HK-2 (cell line): ENCODE measurements around the gene KIAA0232.
"Not testable (repeated sequence)": the region's sequence is repeated elsewhere in the genome, so short reads cannot be mapped to it uniquely, and the experiment has no call there.

Experiments
- DNase-seq: peaks from one replicate; pipeline ENCODE4 v3.0.0-alpha.2; 2018; ENCODE audit not compliant: unreplicated experiment

The KIAA0232 gene

DNA sequence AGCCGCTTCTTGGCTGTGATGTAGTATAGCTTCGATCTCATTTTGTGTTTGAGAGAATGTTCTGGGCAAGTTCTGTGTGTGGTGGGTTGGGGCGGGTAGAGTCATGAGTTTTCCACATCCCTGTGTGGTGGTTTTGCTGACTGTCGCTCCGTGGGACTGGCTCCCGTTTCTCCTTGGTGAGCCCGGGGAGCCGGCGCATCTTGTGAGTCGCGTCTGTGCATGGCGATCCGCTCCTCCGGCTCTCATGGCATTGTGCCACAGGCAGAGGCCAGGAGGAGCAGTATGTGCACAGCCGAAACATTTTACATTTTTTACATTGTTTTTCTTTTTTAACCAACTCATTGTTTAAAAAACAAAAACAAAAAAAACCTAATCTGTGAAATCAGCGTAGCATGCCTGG lies 99.4 kb downstream of the KIAA0232 start:
- DNase-seq: no peak

DNA sequence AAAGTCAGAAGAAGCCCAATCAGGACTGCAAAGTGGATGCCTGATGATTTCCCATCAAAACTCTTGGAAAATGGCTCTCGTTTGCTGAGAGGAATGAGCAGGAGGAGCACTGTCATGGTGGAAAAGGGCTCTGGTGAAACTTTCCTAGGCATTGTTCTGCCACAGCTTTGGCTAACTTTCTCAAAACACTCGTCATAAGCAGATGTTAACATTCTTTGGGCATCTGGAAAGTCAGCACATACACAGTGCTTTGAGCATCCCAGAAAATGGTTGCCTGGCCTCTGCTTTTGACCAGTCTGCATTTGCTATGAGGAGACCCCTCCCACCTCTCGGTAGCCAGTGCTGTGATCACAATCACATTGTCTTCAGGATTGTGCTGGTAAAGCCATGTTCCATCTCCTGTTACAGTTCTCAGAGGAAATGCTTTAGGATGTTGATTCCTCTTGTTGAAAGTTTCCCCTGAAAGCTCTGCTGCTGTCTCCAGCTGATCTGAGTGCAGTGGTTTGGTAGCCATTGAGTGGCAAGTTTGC lies 101.9 kb downstream of the KIAA0232 start:
- no peak for DNase-seq

DNA sequence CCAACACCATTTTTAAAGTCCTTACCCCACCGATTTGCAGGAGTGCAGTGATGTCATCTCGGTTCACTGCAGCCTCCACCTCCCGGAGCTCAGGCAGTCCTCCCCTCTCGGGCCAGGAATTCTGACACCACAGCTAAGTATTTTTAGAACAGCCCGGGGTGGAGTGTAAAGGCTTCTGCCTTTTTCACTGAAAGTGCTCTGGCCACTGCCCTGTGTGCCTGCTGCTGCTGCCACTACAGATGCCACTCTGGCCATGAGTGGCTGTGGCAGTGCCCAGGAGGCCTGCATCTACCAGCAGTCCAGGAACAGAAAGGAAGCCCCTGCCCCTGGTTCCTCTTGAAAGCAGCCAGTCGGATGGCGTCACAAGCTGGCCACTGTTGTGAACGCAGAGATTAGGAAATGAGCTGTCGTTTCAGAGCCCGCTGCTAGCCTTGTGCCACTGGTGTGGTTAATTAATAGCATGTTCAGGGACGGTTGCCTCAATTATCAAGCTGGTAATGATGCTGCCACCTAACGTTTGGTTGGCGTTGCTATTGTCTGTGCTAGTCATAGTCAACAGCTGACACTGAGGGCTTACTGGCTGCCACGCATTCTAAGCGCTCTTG lies 103.5 kb downstream of the KIAA0232 start:
- DNase-seq: peak; percentile 76

DNA sequence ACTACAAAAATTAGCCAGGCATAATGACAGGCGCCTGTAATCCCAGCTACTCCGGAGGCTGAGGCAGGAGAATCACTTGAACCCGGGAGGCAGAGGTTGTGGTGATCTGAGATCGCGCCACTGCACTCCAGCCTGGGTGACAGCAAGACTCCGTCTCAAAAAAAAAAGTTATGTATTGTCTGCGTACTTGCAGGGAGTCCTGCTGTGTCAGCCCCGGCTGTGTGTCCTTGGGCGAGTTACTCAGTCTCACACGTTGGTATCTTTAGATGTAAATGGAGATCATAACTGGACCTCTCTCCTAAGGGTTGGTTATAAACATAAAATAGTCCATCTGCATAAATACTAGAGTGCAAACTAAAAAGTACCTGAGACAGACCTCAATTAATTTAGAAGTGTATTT lies 104.4 kb downstream of the KIAA0232 start:
- DNase-seq: no peak

DNA sequence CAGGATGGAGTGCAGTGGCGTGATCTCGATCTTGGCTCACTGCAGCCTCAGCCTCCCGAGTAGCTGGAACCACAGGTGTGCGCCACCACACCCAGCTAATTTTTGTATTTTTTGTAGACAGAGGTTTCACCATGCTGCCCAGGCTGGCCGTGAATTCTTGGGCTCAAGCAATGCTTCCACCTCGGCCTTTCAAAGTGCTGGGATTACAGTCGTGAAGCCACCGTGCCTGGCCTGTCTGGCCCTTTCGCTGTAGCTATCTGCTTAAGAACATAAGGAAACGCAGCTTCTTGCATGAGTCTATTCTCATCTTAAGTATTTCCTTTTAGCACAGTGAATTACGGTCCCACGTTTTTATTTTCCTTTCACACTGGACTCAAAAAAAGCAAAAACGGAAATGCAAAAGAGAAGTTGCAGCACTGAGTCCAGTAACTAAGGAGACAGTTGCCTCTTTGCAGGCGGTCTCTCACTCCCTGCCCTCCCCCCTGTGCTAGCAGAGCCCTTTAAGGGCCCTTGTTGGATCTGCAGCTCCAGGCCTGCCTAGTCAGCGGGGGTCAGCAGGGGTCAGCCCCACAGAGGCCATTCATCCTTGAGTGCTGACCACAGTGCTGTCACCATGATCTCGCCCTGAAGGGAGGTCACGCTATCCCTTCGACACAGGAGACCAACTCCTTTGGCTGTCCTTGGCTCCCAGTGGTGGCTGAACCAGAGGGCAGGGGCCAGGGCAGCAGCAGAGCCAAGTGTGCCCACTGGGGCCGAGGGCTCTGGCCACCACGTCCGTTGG lies 105.3 kb downstream of the KIAA0232 start:
- no peak for DNase-seq

DNA sequence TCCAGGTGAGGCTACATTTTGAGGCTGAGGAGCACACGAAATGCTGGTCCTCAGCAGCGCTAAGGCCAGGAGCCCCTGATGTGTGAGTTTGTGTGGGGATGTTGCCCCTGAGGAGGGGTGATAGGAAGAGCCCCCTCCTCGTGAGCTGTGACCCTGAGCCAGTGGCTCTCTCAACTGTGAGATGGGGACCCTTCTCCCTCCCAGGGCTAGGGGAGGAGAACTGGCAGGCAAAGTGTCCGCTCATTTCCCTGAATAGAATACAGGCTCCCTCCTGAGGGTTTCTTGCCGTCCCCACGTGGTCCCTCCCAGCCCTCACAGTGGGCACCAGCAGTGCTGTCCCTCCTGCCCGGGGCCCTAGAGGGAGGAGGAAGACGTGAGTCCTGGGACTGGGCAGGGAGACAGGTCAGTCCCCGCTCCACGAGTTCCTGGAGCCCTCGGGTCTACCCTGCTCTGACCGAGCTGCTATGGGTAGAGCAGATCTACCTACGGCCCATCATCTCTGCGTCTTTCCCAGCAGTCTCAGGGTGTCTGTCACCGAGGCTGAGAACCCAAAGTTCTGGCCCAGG lies 106.1 kb downstream of the KIAA0232 start:
- DNase-seq: no peak

DNA sequence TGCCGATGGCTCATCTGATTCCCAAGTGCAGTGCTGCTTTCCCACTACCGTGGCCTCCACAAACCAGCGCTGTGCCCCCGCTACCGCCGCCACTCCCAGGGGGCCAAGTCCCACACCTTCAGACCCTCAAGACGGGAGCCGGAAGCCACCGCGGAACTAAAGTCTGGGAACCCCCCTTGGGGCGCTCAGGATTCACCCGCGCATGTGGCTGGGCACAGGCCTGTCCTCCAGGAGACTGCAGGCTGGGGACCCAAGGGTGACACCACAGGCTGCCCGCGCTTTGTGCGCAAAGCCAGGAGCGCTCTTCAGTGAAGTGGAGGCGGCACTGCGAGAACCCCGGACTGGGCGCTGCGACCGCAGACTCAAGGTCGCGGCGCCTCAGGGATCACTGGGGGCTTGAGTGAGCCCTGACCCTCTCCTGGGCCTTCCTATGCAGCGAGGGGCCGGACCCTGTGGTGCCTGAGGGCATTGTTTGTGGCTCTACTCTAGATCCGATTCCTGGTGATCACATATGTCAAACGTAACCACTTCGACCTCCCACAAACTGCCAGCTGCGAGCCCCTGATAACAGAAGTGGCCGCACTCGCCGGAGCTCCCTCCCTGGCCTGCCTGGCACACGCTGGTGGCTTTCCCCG lies 106.7 kb downstream of the KIAA0232 start:
- no peak for DNase-seq

DNA sequence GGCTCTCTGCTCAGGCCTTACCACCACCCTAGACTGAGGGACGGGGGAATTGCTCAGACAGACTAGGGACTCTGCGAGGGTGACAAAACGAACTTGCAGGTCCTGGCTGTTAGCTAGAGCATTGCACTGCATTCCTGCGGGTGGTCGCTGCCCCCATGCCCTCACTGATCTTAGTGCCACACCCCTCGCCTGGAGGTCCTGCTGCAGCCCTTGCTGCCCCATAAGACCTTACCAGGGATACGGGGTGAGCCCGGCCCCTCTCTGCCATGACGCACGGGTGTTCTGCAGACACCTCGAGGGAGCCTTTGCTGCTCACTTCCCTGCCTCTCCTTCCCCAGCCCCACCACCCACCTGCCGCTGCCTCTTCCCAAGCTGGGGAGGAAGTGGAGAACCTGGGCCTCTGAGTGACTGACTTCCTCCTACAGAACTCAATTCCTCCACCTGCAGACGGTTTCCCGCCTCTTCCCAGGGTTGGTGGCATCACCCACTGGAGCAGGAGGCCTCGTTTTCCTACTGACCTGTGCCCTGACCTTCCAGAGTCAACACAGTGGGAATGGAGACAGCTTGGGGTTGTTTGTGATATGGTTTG lies 107.3 kb downstream of the KIAA0232 start:
- DNase-seq: no peak

DNA sequence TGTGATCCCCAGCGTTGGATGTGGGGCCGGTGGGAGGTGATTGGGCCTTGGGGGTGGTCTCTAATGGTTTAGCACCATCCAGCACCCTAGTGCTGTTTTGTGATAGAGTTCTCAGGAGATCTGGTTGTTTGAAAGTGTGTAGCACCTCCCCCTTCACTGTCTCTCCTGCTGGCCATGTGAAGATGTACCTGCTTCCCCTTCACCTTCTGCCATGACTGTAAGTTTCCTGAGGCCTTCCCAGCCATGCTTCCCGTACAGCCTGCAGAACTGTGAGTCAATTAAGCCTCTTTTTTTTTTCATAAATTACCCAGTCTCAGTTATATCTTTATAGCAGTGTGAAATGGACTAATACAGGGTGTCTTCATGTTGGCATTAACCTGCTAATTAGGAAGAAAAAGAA lies 107.8 kb downstream of the KIAA0232 start:
- no peak for DNase-seq

DNA sequence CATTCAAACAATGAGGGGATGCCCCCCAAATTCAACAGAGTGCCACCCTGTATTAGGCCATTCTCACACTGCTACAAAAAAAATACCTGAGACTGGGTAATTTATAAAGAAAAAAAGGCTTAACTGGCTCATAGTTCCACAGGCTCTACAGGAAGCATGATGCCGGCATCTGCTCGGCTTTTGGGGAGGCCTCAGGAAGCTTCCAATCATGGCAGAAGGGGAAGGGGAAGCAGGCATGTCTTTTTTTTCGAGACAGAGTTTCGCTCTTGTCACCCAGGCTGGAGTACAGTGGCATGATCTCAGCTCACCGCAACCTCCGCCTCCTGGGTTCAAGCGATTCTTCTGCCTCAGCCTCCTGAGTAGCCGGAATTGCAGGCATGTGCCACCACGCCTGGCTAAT lies 108.4 kb downstream of the KIAA0232 start:
- not testable (repeated sequence) for DNase-seq

DNA sequence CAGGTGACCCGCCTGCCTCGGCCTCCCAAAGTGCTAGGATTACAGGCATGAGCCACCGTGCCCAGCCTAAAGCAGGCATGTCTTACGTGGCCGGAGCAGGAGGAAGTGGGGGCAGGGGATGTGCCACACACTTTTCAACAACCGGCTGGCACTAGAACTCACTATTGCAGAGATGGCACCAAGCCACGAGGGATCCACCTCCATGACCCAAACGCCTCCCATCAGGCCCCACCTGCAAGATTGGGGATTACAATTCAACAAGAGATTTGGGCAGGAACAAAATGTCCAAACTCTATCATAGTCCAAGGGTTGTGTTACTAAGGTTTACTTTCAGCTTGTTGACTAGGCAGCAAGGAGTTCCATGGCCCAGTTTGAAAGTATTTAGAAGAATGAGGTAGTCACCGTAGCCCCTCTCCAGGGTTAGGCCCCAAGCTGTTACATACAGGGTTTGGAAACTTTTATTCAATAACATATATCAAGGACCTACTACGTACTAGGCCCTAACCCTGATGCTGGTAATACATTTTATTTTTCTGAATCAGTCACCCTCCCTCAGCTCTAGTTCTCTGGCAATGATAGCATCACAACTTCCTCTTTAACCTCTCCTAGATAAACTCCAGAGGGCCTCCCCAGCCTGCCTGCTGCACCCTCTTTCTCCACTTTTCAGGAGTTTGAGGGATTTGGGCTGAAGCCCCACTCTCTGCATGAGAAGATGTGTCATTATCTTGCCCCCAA lies 109.1 kb downstream of the KIAA0232 start:
- no peak for DNase-seq

DNA sequence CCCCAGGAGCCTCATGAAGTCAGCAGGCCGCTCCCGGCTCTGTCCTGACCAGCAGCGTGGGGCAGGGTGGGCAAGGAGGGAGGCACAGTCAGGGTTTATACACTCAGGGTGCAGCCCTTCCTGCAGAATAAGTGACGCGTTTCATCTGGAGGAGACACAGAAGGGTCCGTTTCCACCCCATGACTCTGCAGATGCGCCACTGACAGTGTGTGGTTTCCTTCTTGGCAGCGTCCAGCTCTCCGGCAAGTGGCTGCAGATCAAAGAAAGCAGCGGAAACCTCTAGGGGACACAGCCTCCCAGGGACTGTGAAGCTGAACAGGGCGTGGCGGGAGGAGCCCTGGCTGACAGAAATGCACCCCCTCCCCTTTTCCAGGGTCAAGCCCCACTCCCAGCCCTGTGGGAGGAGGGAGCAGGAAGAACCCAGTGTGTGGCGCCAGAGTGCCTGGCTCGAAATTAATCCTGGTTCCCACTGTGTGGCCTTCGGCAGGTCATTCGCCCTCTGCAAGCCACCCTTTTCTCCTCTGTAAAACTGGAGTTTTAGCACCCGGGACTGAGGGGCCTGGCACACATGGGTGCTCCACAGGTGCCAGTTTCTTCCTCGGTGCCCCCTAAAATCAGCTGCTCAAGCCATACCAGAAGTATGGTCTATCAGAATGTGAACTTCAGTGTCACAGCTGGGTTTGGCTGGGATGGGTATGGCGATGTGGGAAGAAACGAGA lies 109.8 kb downstream of the KIAA0232 start:
- no peak for DNase-seq

DNA sequence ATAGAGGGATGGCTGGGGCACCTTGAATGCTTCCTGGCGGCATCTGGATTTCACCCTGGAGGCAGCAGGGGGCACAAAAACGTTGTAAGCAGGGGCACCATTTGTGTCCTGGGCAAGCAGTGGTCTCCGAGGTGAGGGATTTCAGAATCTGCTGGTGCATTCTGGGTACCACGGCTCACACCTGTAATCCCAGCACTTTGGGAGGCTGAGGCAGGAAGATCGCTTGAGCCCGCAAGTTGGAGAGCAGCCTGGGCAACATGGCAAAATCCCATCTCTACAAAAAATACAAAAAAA lies 110.3 kb downstream of the KIAA0232 start:
- DNase-seq: no peak

DNA sequence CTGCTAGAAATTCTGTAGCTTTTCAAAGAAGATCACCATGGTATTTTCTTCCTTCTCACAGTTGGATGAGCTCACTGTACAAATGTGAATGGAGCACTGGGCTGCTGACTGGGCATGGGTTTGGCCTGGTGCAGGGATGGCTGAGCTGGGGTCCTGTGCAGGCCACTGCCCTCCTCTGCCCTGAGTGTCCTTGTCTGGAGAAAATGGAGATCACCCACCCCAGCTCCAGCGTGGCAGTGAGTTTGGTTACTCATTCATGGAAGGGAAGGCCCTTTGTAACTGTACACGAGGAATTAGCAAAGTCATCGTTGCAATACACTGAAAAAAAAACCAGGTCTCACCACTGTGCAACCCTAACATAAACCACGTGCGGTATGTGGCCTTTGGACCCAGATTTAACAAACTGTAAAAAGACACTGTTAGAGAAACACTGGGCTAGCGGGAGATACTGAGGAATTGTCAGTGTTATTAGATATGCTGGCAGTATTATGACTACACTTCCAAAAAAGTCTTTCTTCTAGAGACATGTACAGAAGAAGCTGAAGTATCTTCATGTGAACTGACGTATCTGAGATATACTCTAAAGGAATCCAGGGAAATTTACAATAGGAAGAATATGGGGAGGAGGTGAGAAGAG lies 111.0 kb downstream of the KIAA0232 start:
- peak; percentile 55 for DNase-seq

DNA sequence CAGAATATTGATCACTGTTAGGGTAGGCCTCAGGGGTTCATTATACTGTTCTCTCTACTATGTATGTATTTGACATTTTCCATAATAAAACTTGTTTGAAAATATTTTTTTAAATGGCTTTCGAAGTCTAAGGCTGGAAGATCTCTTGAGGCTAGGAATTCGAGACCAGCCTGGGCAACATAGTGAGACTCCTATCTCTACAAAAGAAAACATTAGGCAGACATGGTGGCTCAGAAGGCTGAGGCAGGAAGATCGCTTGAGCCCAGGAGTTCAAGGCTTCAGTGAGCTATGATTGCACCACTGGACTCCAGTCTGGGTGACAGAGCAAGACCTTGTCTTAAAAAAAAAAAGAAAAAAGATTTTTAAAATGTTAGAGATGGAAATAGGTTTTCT lies 111.6 kb downstream of the KIAA0232 start:
- no peak for DNase-seq

DNA sequence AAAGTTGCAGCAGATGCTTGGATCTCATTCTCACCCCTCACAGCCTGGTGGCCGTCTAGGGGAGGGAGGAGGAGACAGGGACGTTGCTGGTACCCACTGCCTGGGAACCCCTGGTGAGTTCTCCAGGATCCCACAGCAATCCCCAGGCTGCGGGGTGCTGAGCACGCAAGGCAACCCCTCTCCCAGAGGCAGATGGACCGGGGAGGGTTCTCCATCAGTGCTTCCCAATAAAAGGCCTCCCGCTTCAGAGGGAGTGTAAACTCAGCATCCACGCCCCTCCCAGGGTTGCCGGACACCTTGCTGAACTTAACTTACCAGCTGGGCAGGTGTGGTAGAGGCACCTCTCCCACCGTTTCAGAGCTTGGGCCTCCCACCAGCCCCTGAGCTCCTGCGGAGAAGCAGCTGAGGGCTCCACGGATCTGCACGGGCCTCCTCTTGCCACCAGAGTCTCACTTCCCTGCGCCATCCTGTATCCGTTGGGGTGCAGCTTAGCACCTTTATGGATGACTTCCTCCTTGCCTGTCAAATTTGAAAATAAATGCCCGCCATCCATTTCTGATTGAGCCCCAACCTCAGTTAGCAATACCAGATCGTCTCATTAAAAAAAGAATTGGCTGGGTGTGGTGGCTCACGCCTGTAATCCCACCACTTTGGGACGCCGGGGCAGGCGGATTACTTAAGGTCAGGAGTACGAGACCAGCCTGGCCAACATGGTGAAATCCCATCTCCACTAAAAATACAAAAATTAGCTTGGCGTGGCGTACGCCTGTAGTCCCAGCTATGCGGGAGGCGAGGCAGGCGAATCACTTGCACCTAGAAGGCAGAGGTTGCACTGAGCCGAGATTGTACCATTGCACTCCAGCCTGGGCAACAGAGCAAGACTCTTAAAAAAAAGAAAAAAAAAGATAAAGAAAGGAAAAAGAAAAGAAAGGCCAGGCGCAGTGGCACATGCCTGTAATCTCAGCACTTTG lies 112.3 kb downstream of the KIAA0232 start:
- DNase-seq: no peak

DNA sequence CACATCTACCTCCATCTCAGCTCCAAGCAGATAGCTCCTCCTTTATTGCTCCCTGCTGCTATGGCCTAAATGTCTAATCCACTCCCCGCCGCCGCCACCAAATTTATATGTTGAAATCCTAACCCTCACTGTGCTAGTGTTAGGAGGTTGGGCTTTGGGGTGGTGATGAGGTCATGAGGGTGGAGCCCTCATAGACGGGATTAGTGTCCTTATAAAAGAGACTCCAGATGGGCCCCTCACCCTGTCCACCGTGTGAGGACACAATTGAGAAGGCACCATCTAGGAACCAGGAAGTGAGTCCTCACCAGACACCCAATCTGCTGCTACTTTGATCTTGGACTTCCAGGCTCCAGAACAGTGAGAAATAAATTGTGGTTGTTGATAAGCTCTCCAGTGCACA lies 113.5 kb downstream of the KIAA0232 start:
- DNase-seq: no peak

DNA sequence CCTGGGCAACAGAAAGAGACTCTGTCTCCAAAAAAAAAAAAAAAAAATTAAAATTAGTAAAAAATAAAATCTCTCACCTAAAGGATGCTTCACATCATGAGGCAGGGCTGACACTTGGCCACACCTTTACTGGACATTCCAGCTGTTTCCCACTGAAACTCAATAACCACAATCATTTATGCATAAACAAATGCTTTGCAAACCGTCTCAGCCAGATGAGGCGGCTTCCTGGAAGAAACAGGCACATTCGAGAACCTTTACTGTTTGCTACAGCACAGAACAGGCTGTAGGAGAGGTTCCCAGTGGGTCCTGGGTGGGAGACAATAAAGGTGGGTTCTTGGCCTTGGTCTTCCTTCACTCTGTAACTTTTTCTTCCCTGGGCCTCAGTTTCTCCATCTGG lies 116.2 kb downstream of the KIAA0232 start:
- no peak for DNase-seq

DNA sequence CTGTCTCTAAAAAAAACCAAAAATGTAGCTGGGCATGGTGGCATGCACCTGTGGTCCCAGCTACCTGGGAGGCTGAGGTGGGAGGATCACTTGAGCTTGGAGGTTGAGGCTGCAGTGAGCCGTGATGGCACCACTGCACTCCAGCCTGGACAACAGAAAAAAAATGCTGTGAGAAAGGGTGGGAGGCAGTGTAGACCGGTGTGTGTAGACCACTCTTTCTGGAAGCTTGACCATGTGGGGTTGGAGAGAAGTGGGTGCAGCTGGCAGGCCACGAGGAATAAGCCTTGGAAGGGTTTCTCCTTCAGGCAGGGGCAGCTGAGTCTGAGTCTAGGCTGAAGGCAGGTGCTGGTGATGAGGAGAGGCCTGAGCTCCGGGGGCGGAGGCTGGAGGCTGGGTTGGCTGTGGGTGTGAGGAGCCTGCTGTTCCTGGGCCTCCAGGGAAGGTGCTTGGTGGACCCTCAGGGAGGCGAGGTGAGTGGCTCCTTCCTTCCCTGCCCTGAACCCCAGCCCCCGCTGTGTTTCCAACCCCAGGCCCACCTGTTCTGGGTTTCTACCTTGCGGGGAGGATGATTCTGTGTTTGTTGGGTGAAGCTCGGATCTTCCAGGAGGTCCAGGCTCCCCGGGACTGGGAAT lies 117.8 kb downstream of the KIAA0232 start:
- no peak for DNase-seq
